Measurements from ENCODE around the gene MAS1.

The MAS1 gene

GRCh38 chr6:159929819-159930218 lies 39.0 kb downstream of the MAS1 start:
- no peak for TF ChIP-seq CTCF (IDR thresholded peaks at IDR 0.05; ENCODE audit: low read depth, low read length)
- DNase-seq (ENCODE audit: low read depth, low spot score) = no peak
- H3K4me3 ChIP-seq (ENCODE audit: low read depth, low read length) = no peak overlapping the region
- in situ Hi-C loops (cut with HindIII; ENCODE audit: low sequenced_read_pairs) = no loop called here

GRCh38 chr6:159931112-159931511 lies 40.3 kb downstream of the MAS1 start:
- H3K4me3 ChIP-seq (ENCODE audit: low read depth, low read length) = no peak overlapping the region
- in situ Hi-C loops (cut with HindIII; ENCODE audit: low sequenced_read_pairs) = no loop called here
- TF ChIP-seq CTCF (IDR thresholded peaks at IDR 0.05; ENCODE audit: low read depth, low read length) = no peak
- DNase-seq (ENCODE audit: low read depth, low spot score) = no peak

GRCh38 chr6:159931846-159932245 lies 41.1 kb downstream of the MAS1 start:
- in situ Hi-C loops (cut with HindIII; ENCODE audit: low sequenced_read_pairs) = no loop called here
- no peak for TF ChIP-seq CTCF (IDR thresholded peaks at IDR 0.05; ENCODE audit: low read depth, low read length)
- H3K4me3 ChIP-seq (ENCODE audit: low read depth, low read length) = no peak overlapping the region
- DNase-seq (ENCODE audit: low read depth, low spot score) = no peak

GRCh38 chr6:159933077-159933476 lies 42.3 kb downstream of the MAS1 start:
- TF ChIP-seq CTCF (IDR thresholded peaks at IDR 0.05; ENCODE audit: low read depth, low read length) = no peak
- no peak for DNase-seq (ENCODE audit: low read depth, low spot score)
- in situ Hi-C loops (cut with HindIII; ENCODE audit: low sequenced_read_pairs) = no loop called here

DNA sequence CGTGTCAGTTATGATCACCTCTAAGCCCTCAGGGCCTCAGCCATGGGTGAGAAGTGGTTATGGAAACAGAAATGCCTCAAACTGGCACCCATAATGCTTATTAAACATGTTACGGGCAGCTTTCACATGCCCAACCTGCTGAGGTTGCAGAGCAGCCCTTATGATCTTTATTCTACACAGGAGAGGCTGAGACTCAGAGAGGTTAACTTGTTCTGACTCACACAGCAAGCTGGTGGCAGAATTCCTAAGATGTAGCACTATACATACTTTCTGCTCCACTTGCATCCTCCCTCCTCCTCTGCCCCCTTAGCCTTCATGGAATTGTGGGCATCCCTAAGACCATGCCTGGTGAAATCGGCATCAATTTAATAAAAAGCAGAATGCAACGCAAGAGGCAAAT lies 43.4 kb downstream of the MAS1 start:
- in situ Hi-C loops (cut with HindIII; ENCODE audit: low sequenced_read_pairs) = no loop called here
- no peak for TF ChIP-seq CTCF (IDR thresholded peaks at IDR 0.05; ENCODE audit: low read depth, low read length)
- peak; percentile 29 for DNase-seq (ENCODE audit: low read depth, low spot score)
- H3K4me3 ChIP-seq (ENCODE audit: low read depth, low read length) = no peak overlapping the region

More at GRCh38 chr6:159933077-159933476, 42.3 kb downstream of the MAS1 start:
- H3K4me3 ChIP-seq (ENCODE audit: low read depth, low read length) = no peak overlapping the region

DNA sequence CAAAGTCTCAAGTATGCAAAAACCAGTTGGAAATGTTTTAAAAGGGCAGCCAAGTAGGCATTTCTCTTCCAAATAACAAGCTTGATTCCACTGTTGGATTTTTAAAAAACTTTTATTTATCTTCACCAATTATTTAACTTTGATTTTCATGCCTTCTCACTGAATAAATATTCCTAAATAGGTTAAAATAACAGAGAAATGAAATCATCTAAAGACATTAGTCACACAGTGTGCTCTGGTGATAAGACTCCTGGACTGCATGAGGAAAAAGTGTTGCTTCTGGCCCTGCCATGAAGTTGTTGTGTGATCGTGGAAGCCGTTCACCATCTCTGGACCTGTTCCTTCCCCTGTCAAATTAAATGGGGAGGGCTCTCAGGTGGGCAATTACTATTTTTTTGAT lies 44.3 kb downstream of the MAS1 start:
- H3K4me3 ChIP-seq (ENCODE audit: low read depth, low read length) = no peak overlapping the region
- TF ChIP-seq CTCF (IDR thresholded peaks at IDR 0.05; ENCODE audit: low read depth, low read length) = no peak
- peak; percentile 42 for DNase-seq (ENCODE audit: low read depth, low spot score)
- in situ Hi-C loops (cut with HindIII; ENCODE audit: low sequenced_read_pairs) = no loop called here

DNA sequence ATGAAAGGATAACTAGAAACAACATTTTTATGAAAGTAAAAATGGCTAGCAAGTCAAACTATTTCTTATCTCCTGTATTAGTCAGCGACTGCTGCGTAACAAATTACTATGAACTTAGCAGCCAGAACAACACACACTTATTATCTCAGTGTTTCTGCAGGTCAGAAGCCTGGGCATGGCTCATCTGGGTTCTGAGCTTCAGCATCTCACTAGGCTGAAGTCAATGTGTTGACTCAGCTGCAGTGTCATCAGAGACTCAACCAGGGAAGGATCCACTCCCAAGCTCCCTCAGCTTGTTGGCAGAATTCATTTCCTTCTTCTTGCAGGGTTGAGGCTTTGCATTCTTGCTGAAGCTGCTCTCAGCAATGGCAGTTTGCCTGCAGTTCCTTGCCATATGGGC lies 44.8 kb downstream of the MAS1 start:
- H3K4me3 ChIP-seq (ENCODE audit: low read depth, low read length) = no peak overlapping the region
- DNase-seq (ENCODE audit: low read depth, low spot score) = peak; percentile 19
- in situ Hi-C loops (cut with HindIII; ENCODE audit: low sequenced_read_pairs) = no loop called here
- no peak for TF ChIP-seq CTCF (IDR thresholded peaks at IDR 0.05; ENCODE audit: low read depth, low read length)

All from astrocyte of the spinal cord (primary cell).